K562 (cell line): ENCODE data around the gene GBF1. TPM values are rescaled to one million over a fixed set of nuclear protein-coding genes. Genes with fewer than 3 reads are reported as not detected.
A peak's percentile ranks its signal among the peaks of the same experiment; 100 is the strongest.

Experiments
- CREB1 ChIP-seq, 2 experiments: sonication (generic) in 1 of 2; formaldehyde crosslinking in 1 of 2; IDR thresholded peaks; 2 replicates each; pipeline versions ENCODE4 v1.6.1 to v1.8.0; 2012 to 2022; ENCODE audit warnings: inconsistent platforms in 1 of 2, mild to moderate bottlenecking in 1 of 2, missing genetic modification reagents in 1 of 2, moderate library complexity in 1 of 2
- CTBP1 ChIP-seq: fragments of 450-650 bp; IDR thresholded peaks from 2 replicates; pipeline ENCODE4 v1.6.1; 2016; ENCODE audit warnings: borderline replicate concordance
- EGR1 ChIP-seq: fragments of 450-650 bp; conservative IDR thresholded peaks from 2 replicates; pipeline ENCODE4 v1.6.1; 2017; ENCODE audit warnings: mild to moderate bottlenecking
- HDAC6 ChIP-seq: IDR thresholded peaks from 2 replicates; pipeline ENCODE4 v1.6.1; 2012; ENCODE audit warnings: low read depth, mild to moderate bottlenecking, control low read depth, inconsistent platforms, low read length, moderate library complexity
- LARP7 ChIP-seq: fragments of 450-650 bp; IDR thresholded peaks from 2 replicates; pipeline ENCODE4 v1.6.1; 2016
- LCOR ChIP-seq: sonication (generic); formaldehyde crosslinking; IDR thresholded peaks from 2 replicates; pipeline ENCODE4 v1.8.0; 2022; ENCODE audit warnings: mild to moderate bottlenecking, missing genetic modification reagents
- MEF2A ChIP-seq: IDR thresholded peaks from 2 replicates; pipeline ENCODE4 v1.6.1; 2011; ENCODE audit warnings: low read depth, mild to moderate bottlenecking, low read length, moderate library complexity; ENCODE audit not compliant: control insufficient read depth
- POLR2G ChIP-seq: fragments of 200-400 bp; formaldehyde crosslinking; IDR thresholded peaks from 2 replicates; pipeline ENCODE4 v1.6.1; 2017; ENCODE audit warnings: low read depth, mild to moderate bottlenecking, antibody characterized with exemption, low read length, moderate library complexity
- PRMT5 ChIP-seq: sonication (generic); formaldehyde crosslinking; IDR thresholded peaks from 2 replicates; pipeline ENCODE4 v1.5.0; 2020; ENCODE audit warnings: missing genetic modification reagents
- RBM14 ChIP-seq: fragments of 200-400 bp; formaldehyde crosslinking; IDR thresholded peaks from 2 replicates; pipeline ENCODE4 v1.6.1; 2018; ENCODE audit warnings: low read depth, mild to moderate bottlenecking, low read length, moderate library complexity, borderline replicate concordance; ENCODE audit not compliant: insufficient read depth
- RCOR1 ChIP-seq, 2 experiments: IDR thresholded peaks; 2 replicates each; pipeline ENCODE4 v1.6.1; 2012; ENCODE audit warnings: low read depth in 2 of 2, low read length in 2 of 2, borderline replicate concordance in 1 of 2, improper control_type of control experiment in 1 of 2
- ZNF282 ChIP-seq: sonication (generic); formaldehyde crosslinking; IDR thresholded peaks from 2 replicates; pipeline ENCODE4 v1.8.1; 2023; ENCODE audit warnings: missing genetic modification reagents
- ZNF696 ChIP-seq: fragments of 250-450 bp; sonication (Bioruptor Pico); conservative IDR thresholded peaks from 2 replicates; pipeline ENCODE4 v1.4.0; 2020; ENCODE audit warnings: mild to moderate bottlenecking, moderate library complexity
- ZSCAN32 ChIP-seq: fragments of 450-650 bp; formaldehyde crosslinking; IDR thresholded peaks from 2 replicates; pipeline ENCODE4 v1.4.0; 2020; ENCODE audit warnings: mild to moderate bottlenecking, moderate library complexity
- polyA plus RNA-seq, 8 experiments: library from polyadenylated mRNA; depleted of rRNA in 4 of 8; stranded (reverse) in 5 of 8; unstranded in 3 of 8; fragments of >200 nt; fragmentation: Nextera tagmentation in 2 of 8; fragmentation: Illumina TruSeq in 1 of 8; extraction: Ambion mirVana in 2 of 8; extraction: Trizol in 1 of 8; gene quantifications; 2 replicates each; pipeline versions ENCODE4 v1.2.1 to v1.2.3, GENCODE V29; 2011 to 2014; ENCODE audit warnings: inconsistent platforms in 1 of 8, missing spikeins in 1 of 8
- total RNA-seq, 7 experiments: library from RNA; depleted of rRNA in 6 of 7; stranded (reverse); fragments of >200 nt in 6 of 7; fragmentation: Illumina TruSeq in 2 of 7; extraction: Trizol in 2 of 7; gene quantifications; 2 replicates each; pipeline versions ENCODE4 v1.2.1 to v1.2.3, GENCODE V29; 2011 to 2021; ENCODE audit warnings: low replicate concordance in 1 of 7
- TF ChIP-seq, protein P1 (sequence below): fragments of 450-650 bp; IDR thresholded peaks from 2 replicates; pipeline ENCODE4 v1.6.1; 2018; ENCODE audit warnings: mild to moderate bottlenecking, low read depth; ENCODE audit not compliant: partially characterized antibody
- TF ChIP-seq, protein P2 (sequence below): fragments of 150-350 bp; IDR thresholded peaks from 2 replicates; pipeline ENCODE4 v1.6.1; 2014; ENCODE audit warnings: low read depth, mild to moderate bottlenecking, low read length, borderline replicate concordance
- TF ChIP-seq, protein P3 (sequence below): fragments of 450-650 bp; IDR thresholded peaks from 2 replicates; pipeline ENCODE4 v1.7.1; 2018; ENCODE audit warnings: mild to moderate bottlenecking, low read depth; ENCODE audit not compliant: partially characterized antibody

GBF1 gene
- total and polyA plus RNA-seq, 9 of the 15 experiments (the other 6 are each of a cell fraction or from before 2014, with no cell fraction given): 0.69 to 28.0 (median 10.3) TPM

DNA sequence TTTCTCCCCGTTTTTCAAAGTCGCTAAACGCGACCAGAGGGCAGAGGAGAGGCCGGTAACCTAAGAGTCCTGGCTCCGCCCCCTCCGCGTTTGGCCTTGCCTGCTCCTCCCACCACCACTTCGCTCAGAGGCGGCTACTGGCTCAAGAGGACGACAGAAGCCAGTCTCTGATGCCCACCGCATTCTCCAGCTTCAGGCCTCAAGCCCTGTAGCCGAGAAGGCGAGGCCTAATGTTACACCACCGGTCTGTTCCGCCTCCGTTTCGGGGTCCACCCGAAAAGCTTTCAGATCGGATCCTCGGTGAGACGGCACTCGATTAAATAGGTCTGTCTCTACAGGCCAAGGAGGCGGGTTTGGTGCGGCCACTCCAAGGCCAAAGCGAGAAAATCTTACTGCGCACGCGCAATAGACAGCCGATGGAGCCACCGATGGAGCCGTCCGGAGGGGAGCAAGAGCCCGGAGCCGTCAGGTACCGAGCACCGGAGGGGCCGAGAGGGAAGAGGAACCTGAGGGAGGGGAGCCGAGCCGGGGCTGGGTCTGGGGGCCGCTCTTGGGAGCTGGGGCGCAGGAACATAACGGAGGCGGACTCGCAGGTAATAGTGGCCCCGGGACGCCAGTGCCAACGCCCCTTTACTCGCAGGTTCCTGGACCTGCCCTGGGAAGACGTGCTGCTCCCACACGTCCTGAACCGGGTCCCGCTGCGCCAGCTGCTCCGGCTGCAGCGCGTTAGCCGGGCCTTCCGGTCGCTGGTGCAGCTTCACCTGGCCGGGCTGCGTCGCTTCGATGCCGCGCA lies 175.6 kb downstream of the GBF1 start, which contains the start of gene FBXL15 (continued):
- TF ChIP-seq LARP7 (0 out of 2 replicates have a peak, but pooled peaks have one; percentile 76), ZSCAN32 (CRISPR knock-in tag) (no peak), ZNF282 (CRISPR knock-in tag) (no peak), EGR1 (0 out of 2 replicates have a peak, but pooled peaks have one; percentile 11), PRMT5 (CRISPR knock-in tag) (no peak), MEF2A (no peak), CTBP1 (peak; percentile 63; the same call in 1 of the 2 replicates), RCOR1 (IDR thresholded peaks at IDR 0.05; ENCODE audit: borderline replicate concordance in 1 of 2, low read depth in 2 of 2, low read length in 2 of 2) (no peak), RBM14 (no peak), ZNF696 (CRISPR knock-in tag) (no peak), CREB1 (IDR thresholded peaks at IDR 0.05) (peak; percentile 13; the same call in 1 of the 2 replicates), CREB1 (CRISPR knock-in tag; IDR thresholded peaks at IDR 0.05) (peak; percentile 64), HDAC6 (no peak), POLR2G (peak; percentile 72), LCOR (CRISPR knock-in tag) (no peak; the same call in 1 of the 2 replicates)
- TF ChIP-seq, protein P1, sequence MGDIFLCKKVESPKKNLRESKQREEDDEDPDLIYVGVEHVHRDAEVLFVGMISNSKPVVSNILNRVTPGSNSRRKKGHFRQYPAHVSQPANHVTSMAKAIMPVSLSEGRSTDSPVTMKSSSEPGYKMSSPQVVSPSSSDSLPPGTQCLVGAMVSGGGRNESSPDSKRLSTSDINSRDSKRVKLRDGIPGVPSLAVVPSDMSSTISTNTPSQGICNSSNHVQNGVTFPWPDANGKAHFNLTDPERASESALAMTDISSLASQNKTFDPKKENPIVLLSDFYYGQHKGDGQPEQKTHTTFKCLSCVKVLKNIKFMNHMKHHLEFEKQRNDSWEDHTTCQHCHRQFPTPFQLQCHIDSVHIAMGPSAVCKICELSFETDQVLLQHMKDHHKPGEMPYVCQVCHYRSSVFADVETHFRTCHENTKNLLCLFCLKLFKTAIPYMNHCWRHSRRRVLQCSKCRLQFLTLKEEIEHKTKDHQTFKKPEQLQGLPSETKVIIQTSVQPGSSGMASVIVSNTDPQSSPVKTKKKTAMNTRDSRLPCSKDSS: no peak
- TF ChIP-seq, protein P2, sequence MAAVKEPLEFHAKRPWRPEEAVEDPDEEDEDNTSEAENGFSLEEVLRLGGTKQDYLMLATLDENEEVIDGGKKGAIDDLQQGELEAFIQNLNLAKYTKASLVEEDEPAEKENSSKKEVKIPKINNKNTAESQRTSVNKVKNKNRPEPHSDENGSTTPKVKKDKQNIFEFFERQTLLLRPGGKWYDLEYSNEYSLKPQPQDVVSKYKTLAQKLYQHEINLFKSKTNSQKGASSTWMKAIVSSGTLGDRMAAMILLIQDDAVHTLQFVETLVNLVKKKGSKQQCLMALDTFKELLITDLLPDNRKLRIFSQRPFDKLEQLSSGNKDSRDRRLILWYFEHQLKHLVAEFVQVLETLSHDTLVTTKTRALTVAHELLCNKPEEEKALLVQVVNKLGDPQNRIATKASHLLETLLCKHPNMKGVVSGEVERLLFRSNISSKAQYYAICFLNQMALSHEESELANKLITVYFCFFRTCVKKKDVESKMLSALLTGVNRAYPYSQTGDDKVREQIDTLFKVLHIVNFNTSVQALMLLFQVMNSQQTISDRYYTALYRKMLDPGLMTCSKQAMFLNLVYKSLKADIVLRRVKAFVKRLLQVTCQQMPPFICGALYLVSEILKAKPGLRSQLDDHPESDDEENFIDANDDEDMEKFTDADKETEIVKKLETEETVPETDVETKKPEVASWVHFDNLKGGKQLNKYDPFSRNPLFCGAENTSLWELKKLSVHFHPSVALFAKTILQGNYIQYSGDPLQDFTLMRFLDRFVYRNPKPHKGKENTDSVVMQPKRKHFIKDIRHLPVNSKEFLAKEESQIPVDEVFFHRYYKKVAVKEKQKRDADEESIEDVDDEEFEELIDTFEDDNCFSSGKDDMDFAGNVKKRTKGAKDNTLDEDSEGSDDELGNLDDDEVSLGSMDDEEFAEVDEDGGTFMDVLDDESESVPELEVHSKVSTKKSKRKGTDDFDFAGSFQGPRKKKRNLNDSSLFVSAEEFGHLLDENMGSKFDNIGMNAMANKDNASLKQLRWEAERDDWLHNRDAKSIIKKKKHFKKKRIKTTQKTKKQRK: no peak
- TF ChIP-seq, protein P3, sequence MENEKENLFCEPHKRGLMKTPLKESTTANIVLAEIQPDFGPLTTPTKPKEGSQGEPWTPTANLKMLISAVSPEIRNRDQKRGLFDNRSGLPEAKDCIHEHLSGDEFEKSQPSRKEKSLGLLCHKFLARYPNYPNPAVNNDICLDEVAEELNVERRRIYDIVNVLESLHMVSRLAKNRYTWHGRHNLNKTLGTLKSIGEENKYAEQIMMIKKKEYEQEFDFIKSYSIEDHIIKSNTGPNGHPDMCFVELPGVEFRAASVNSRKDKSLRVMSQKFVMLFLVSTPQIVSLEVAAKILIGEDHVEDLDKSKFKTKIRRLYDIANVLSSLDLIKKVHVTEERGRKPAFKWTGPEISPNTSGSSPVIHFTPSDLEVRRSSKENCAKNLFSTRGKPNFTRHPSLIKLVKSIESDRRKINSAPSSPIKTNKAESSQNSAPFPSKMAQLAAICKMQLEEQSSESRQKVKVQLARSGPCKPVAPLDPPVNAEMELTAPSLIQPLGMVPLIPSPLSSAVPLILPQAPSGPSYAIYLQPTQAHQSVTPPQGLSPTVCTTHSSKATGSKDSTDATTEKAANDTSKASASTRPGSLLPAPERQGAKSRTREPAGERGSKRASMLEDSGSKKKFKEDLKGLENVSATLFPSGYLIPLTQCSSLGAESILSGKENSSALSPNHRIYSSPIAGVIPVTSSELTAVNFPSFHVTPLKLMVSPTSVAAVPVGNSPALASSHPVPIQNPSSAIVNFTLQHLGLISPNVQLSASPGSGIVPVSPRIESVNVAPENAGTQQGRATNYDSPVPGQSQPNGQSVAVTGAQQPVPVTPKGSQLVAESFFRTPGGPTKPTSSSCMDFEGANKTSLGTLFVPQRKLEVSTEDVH: peak; percentile 51
